H1 (cell line): ENCODE data around the gene TBC1D12. TPM values are rescaled to one million over a fixed set of nuclear protein-coding genes. Genes with fewer than 3 reads are reported as not detected.

Source experiments
- CTCF ChIA-PET: fragments of 300-600 bp; sonication (Branson Sonifier 250); formaldehyde crosslinking; loops from one replicate; lab custom pipeline; 2021; ENCODE audit not compliant: partially characterized antibody; lab: Charles Lee
- POLR2A ChIA-PET: fragments of 300-600 bp; sonication (Branson Sonifier 250); formaldehyde crosslinking; loops from one replicate; lab custom pipeline; 2021; ENCODE audit warnings: inconsistent platforms; ENCODE audit not compliant: partially characterized antibody; lab: Charles Lee
- DNase-seq, 2 experiments: peaks; one replicate each; pipeline versions ENCODE4 v3.0.0 to v3.0.0-alpha.2; 2010 to 2022; ENCODE audit warnings: low spot score in 2 of 2, low read depth in 1 of 2, mixed read lengths in 1 of 2
- FAIRE-seq: peaks from 2 replicates; lab custom pipeline; 2011; peaks lifted over from hg19 to GRCh38; lab: Jason Lieb, UNC
- H2AFZ ChIP-seq: 2 replicates; pipeline ENCODE4 v1.8.1; 2012; ENCODE audit warnings: low read length, inconsistent platforms
- H2AK5ac ChIP-seq: 2 replicates; pipeline ENCODE4 v1.6.1; 2013; ENCODE audit warnings: low read depth, low read length
- H2BK120ac ChIP-seq: replicated peaks from 2 replicates; pipeline ENCODE3; 2013; ENCODE audit warnings: low read depth, low read length, inconsistent platforms
- H2BK12ac ChIP-seq: 2 replicates; pipeline ENCODE4 v1.6.1; 2013; ENCODE audit warnings: low read depth, low read length
- H2BK15ac ChIP-seq: 2 replicates; pipeline ENCODE4 v1.6.1; 2013; ENCODE audit warnings: low read length
- H2BK20ac ChIP-seq: 2 replicates; pipeline ENCODE4 v1.6.1; 2013; ENCODE audit warnings: low read length
- H2BK5ac ChIP-seq: 2 replicates; pipeline ENCODE4 v1.6.1; 2013; ENCODE audit warnings: low read depth, low read length
- H3K14ac ChIP-seq: 2 replicates; pipeline ENCODE4 v1.6.1; 2013; ENCODE audit warnings: inconsistent platforms; ENCODE audit not compliant: insufficient read length
- H3K18ac ChIP-seq: 2 replicates; pipeline ENCODE4 v1.6.1; 2013; ENCODE audit warnings: low read length; ENCODE audit errors: extremely low read depth
- H3K23ac ChIP-seq: 2 replicates; pipeline ENCODE4 v1.6.1; 2013; ENCODE audit warnings: inconsistent platforms; ENCODE audit not compliant: insufficient read length
- H3K23me2 ChIP-seq: 2 replicates; pipeline ENCODE4 v1.6.1; 2013; ENCODE audit warnings: low read depth, low read length
- H3K27ac ChIP-seq: 2 replicates; pipeline ENCODE4 v1.6.1; 2011; ENCODE audit warnings: low read depth, low read length, inconsistent platforms
- H3K27me3 ChIP-seq, 4 experiments: replicated peaks in 1 of 4; 1 replicate in 1 of 4; 2 replicates in 3 of 4; pipeline versions ENCODE4 v1.6.1 to v1.8.1; 2011 to 2013; ENCODE audit warnings: low read length in 3 of 4, mild to moderate bottlenecking in 3 of 4, inconsistent platforms in 2 of 4, mixed read lengths in 2 of 4, moderate library complexity in 1 of 4; ENCODE audit not compliant: control insufficient read depth in 3 of 4, insufficient read depth in 3 of 4; ENCODE audit errors: extremely low read depth in 1 of 4
- H3K36me3 ChIP-seq, 4 experiments: 2 replicates each; pipeline versions ENCODE4 v1.6.1 to v1.8.1; 2011 to 2013; ENCODE audit warnings: mild to moderate bottlenecking in 4 of 4, low read length in 3 of 4, moderate library complexity in 2 of 4, control low read depth in 1 of 4, inconsistent platforms in 1 of 4; ENCODE audit not compliant: insufficient read depth in 4 of 4, control insufficient read depth in 2 of 4
- H3K4ac ChIP-seq: replicated peaks from 2 replicates; pipeline ENCODE3; 2013; ENCODE audit warnings: low read length, low read depth, mixed read lengths, inconsistent platforms; ENCODE audit not compliant: insufficient read length
- H3K4me1 ChIP-seq, 4 experiments: replicated peaks in 1 of 4; 1 replicate in 1 of 4; 2 replicates in 3 of 4; pipeline versions ENCODE4 v1.6.1 to v1.8.1; 2011 to 2013; ENCODE audit warnings: low read length in 3 of 4, inconsistent platforms in 2 of 4, mixed read lengths in 1 of 4; ENCODE audit not compliant: insufficient read depth in 4 of 4, control insufficient read depth in 3 of 4
- H3K4me2 ChIP-seq, 2 experiments: 2 replicates each; pipeline versions ENCODE4 v1.6.1 to v1.8.1; 2011 to 2013; ENCODE audit warnings: low read depth in 2 of 2, low read length in 2 of 2, control low read depth in 1 of 2, inconsistent platforms in 1 of 2, mild to moderate bottlenecking in 1 of 2; ENCODE audit not compliant: insufficient read depth in 1 of 2
- H3K4me3 ChIP-seq, 4 experiments: fragments of 200-600, 300-600 bp in 1 of 4; sonication (generic), shearing (Covaris generic), sonication (Bioruptor Twin) in 1 of 4; 2 replicates each; pipeline versions ENCODE4 v1.5.1 to v1.8.1; 2011 to 2016; ENCODE audit warnings: low read length in 4 of 4, low read depth in 3 of 4, control low read depth in 2 of 4, inconsistent platforms in 2 of 4, mild to moderate bottlenecking in 2 of 4, mixed read lengths in 1 of 4, moderate library complexity in 1 of 4; ENCODE audit not compliant: insufficient read depth in 2 of 4; ENCODE audit errors: extremely low read depth in 1 of 4
- H3K56ac ChIP-seq: replicated peaks from 2 replicates; pipeline ENCODE3; 2013; ENCODE audit warnings: low read depth, mild to moderate bottlenecking, mixed read lengths, low read length, inconsistent platforms; ENCODE audit not compliant: insufficient read length
- H3K79me1 ChIP-seq: 2 replicates; pipeline ENCODE4 v1.6.1; 2013; ENCODE audit warnings: low read depth, low read length, control low read depth
- H3K79me2 ChIP-seq, 2 experiments: 2 replicates each; pipeline versions ENCODE4 v1.6.1 to v1.8.1; 2012 to 2013; ENCODE audit warnings: low read length in 2 of 2, mild to moderate bottlenecking in 2 of 2, inconsistent platforms in 1 of 2; ENCODE audit not compliant: insufficient read depth in 2 of 2, control insufficient read depth in 1 of 2
- H3K9ac ChIP-seq, 4 experiments: replicated peaks in 1 of 4; 1 replicate in 1 of 4; 2 replicates in 3 of 4; pipeline versions ENCODE4 v1.6.1 to v1.8.1; 2011 to 2013; ENCODE audit warnings: low read depth in 3 of 4, low read length in 3 of 4, control low read depth in 2 of 4, mild to moderate bottlenecking in 2 of 4, moderate library complexity in 2 of 4, inconsistent platforms in 1 of 4; ENCODE audit errors: extremely low read depth in 1 of 4
- H3K9me3 ChIP-seq, 2 experiments: 2 replicates each; pipeline versions ENCODE4 v1.6.1 to v1.8.1; 2012 to 2013; ENCODE audit warnings: mild to moderate bottlenecking in 2 of 2, moderate library complexity in 2 of 2, control low read depth in 1 of 2, inconsistent platforms in 1 of 2, low read depth in 1 of 2, low read length in 1 of 2, mixed read lengths in 1 of 2; ENCODE audit not compliant: insufficient read depth in 2 of 2
- H4K20me1 ChIP-seq, 2 experiments: replicated peaks in 1 of 2; 2 replicates each; pipeline versions ENCODE3 to v1.8.1; 2011 to 2013; ENCODE audit warnings: inconsistent platforms in 2 of 2, low read length in 2 of 2, mild to moderate bottlenecking in 1 of 2; ENCODE audit not compliant: insufficient read depth in 2 of 2, control insufficient read depth in 1 of 2
- H4K5ac ChIP-seq: 2 replicates; pipeline ENCODE4 v1.6.1; 2013; ENCODE audit warnings: low read length, low read depth, mixed read lengths, inconsistent platforms; ENCODE audit not compliant: insufficient read length
- H4K8ac ChIP-seq: 2 replicates; pipeline ENCODE4 v1.8.0; 2013; ENCODE audit warnings: mild to moderate bottlenecking, moderate library complexity, low read length, inconsistent platforms; ENCODE audit not compliant: insufficient read depth; ENCODE audit errors: extremely low read depth
- H4K91ac ChIP-seq: replicated peaks from 2 replicates; pipeline ENCODE3; 2013; ENCODE audit warnings: low read length, mixed read lengths, inconsistent platforms; ENCODE audit not compliant: insufficient read length
- CREB1 ChIP-seq: IDR thresholded peaks from 2 replicates; pipeline ENCODE4 v1.6.1; 2012; ENCODE audit warnings: inconsistent platforms
- EP300 ChIP-seq, 2 experiments: IDR thresholded peaks; 1 replicate in 1 of 2; 2 replicates in 1 of 2; pipeline ENCODE4 v1.6.1; 2011 to 2012; ENCODE audit warnings: low read depth in 2 of 2, low read length in 2 of 2, mild to moderate bottlenecking in 2 of 2, borderline replicate concordance in 1 of 2, inconsistent platforms in 1 of 2, moderate library complexity in 1 of 2
- HDAC2 ChIP-seq, 2 experiments: fragments of 300-600 bp in 1 of 2; sonication (generic) in 1 of 2; IDR thresholded peaks; 2 replicates each; pipeline ENCODE4 v1.6.1; 2011 to 2012; ENCODE audit warnings: low read depth in 2 of 2, low read length in 2 of 2, mild to moderate bottlenecking in 2 of 2, moderate library complexity in 2 of 2, borderline replicate concordance in 1 of 2, inconsistent platforms in 1 of 2
- HDAC6 ChIP-seq: IDR thresholded peaks from one replicate; pipeline ENCODE4 v1.7.1; 2012; ENCODE audit warnings: low read depth, mild to moderate bottlenecking, inconsistent platforms, low read length, moderate library complexity
- MAX ChIP-seq: IDR thresholded peaks from 2 replicates; pipeline ENCODE4 v1.6.1; 2012; ENCODE audit warnings: inconsistent platforms
- RBBP5 ChIP-seq: IDR thresholded peaks from 2 replicates; pipeline ENCODE4 v1.7.1; 2012; ENCODE audit warnings: low read depth, mild to moderate bottlenecking, inconsistent platforms, low read length, moderate library complexity, borderline replicate concordance
- RXRA ChIP-seq: IDR thresholded peaks from 2 replicates; pipeline ENCODE4 v1.6.1; 2011; ENCODE audit warnings: low read depth, mild to moderate bottlenecking, low read length, moderate library complexity; ENCODE audit not compliant: insufficient read depth
- SIX5 ChIP-seq: IDR thresholded peaks from 2 replicates; pipeline ENCODE4 v1.6.1; 2011; ENCODE audit warnings: mild to moderate bottlenecking, low read depth, low read length
- SUZ12 ChIP-seq: fragments of 200-600 bp; sonication (generic); IDR thresholded peaks from 2 replicates; pipeline ENCODE4 v1.6.1; 2012; ENCODE audit warnings: mild to moderate bottlenecking, inconsistent platforms, low read length, moderate library complexity, mixed read lengths
- TAF7 ChIP-seq: optimal IDR thresholded peaks from 2 replicates; pipeline ENCODE3; 2011; ENCODE audit warnings: low read depth, mild to moderate bottlenecking, inconsistent platforms, low read length, moderate library complexity, borderline replicate concordance
- TCF12 ChIP-seq: IDR thresholded peaks from 2 replicates; pipeline ENCODE4 v1.6.1; 2011; ENCODE audit warnings: low read depth, mild to moderate bottlenecking, low read length
- YY1 ChIP-seq: IDR thresholded peaks from 2 replicates; pipeline ENCODE4 v1.6.1; 2011; ENCODE audit warnings: low read depth, mild to moderate bottlenecking, low read length
- WGBS, 2 experiments: shearing (Covaris generic) in 1 of 2; methylation state at CpG; one replicate each; pipeline versions ENCODE4 v1.1.6 to v1.1.7; 2013 to 2015; ENCODE audit warnings: low lambda C conversion rate in 2 of 2, mixed read lengths in 2 of 2, inconsistent platforms in 1 of 2, low coverage in 1 of 2, missing lambda C conversion rate in 1 of 2; ENCODE audit not compliant: insufficient replicate concordance in 2 of 2, insufficient coverage in 1 of 2, insufficient read length in 1 of 2; ENCODE audit errors: extremely low coverage in 1 of 2, missing lambda C conversion rate in 1 of 2; 5-methylcytosine and 5-hydroxymethylcytosine counted together
- polyA plus RNA-seq, 7 experiments: library from polyadenylated mRNA; depleted of rRNA in 3 of 7; stranded (reverse) in 5 of 7; unstranded in 2 of 7; fragments of >200 nt in 5 of 7; fragments of 200-250 nt in 2 of 7; gene quantifications; 1 replicate in 5 of 7; 2 replicates in 1 of 7; 4 replicates in 1 of 7; pipeline versions ENCODE4 v1.2.1 to v1.2.3, GENCODE V29; 2011 to 2013; ENCODE audit warnings: missing spikeins in 2 of 7, mixed read lengths in 2 of 7
- total RNA-seq: library from RNA; stranded (reverse); fragmentation: NEBNext Ultra II Directional; extraction: Animal tissue kit (Norgen Biotek cat#: 25700); gene quantifications from 2 replicates; pipeline ENCODE4 v1.2.1, GENCODE V29; 2021

TBC1D12 gene
- total and polyA plus RNA-seq, 2 of the 8 experiments (the other 6 are each of a cell fraction or from before 2014, with no cell fraction given) = 1.1 to 3.2 TPM

DNA sequence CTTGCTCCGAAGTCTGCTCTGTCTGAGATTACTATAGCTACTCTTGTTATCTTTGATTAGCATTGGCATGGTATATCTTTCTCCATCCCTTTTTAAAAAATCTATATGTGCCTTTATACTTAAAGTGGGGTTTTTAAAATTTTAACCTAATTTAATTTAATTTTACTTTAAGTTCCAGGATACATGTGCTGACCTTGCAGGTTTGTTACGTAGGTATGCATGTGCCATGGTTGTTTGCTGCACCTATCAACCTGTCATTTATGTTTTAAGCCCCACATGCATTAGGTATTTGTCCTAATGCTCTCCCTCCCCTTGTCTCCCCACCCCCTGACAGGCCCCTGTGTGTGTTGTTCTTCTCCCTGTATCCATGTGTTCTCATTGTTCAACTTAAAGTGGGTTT, 54.6 kb downstream of the TBC1D12 start:
- H3K4me3 ChIP-seq = no peak overlapping the region
- no peak overlapping the region for H3K9ac ChIP-seq
- no peaks in the 10 kb centered on the region for H3K23me2 ChIP-seq
- H4K8ac ChIP-seq = no peak overlapping the region
- no peak overlapping the region for H2BK5ac ChIP-seq
- no peak overlapping the region for H4K5ac ChIP-seq
- H3K23ac ChIP-seq = no peak overlapping the region
- H2BK120ac ChIP-seq = no peak overlapping the region
- TF ChIP-seq HDAC2 (IDR thresholded peaks at IDR 0.05; ENCODE audit: borderline replicate concordance in 1 of 2, low read depth in 2 of 2, low read length in 2 of 2) (no peak), SUZ12 (no peak), YY1 (no peak), RXRA (no peak), RBBP5 (no peak), HDAC6 (no peak), CREB1 (no peak), TCF12 (no peak), EP300 (IDR thresholded peaks at IDR 0.05; ENCODE audit: borderline replicate concordance in 1 of 2, low read depth in 2 of 2, low read length in 2 of 2) (no peak), MAX (no peak), TAF7 (no peak), SIX5 (no peak)
- H3K36me3 ChIP-seq = no peaks in the 10 kb centered on the region
- no peak overlapping the region for H2BK15ac ChIP-seq
- H3K4ac ChIP-seq = no peak overlapping the region
- no peaks in the 10 kb centered on the region for H3K79me2 ChIP-seq
- ChIA-PET CTCF (interaction anchor here (0.5 to 1.2 kb wide), 2 partner anchors 12 to 13 kb away, joined by 3 read pairs; no protein-coding TSS in a partner anchor), POLR2A (no interaction called here)
- H3K79me1 ChIP-seq = no peaks in the 10 kb centered on the region
- no peaks in the 10 kb centered on the region for H4K20me1 ChIP-seq
- FAIRE-seq = no peak
- H2BK12ac ChIP-seq = no peak overlapping the region
- no peak overlapping the region for H2AFZ ChIP-seq
- no peak overlapping the region for H3K18ac ChIP-seq
- no peak for DNase-seq
- no peak overlapping the region for H3K27ac ChIP-seq
- H3K4me2 ChIP-seq = no peak overlapping the region
- H3K14ac ChIP-seq = no peak overlapping the region
- H3K56ac ChIP-seq = no peak overlapping the region
- no peaks in the 10 kb centered on the region for H3K4me1 ChIP-seq
- no peaks in the 10 kb centered on the region for H3K27me3 ChIP-seq
- no peak overlapping the region for H2BK20ac ChIP-seq
- 92% methylated on average over 2 of the region's 2 CpGs; no CpG with 5 or more reads in 1 of the 2 experiments for WGBS, 2 experiments
- no peak overlapping the region for H4K91ac ChIP-seq
- peaks cover 0 to 9% of the 10 kb centered on the region in 2 experiments; a peak in 2 of 4 replicates for H3K9me3 ChIP-seq
- H2AK5ac ChIP-seq = no peak overlapping the region
